OCI-LY1 (cell line): ENCODE data around the gene KRT6B.

ENCODE experiments used
- H2AFZ ChIP-seq: fragments of 200-600 bp; sonication (generic), shearing (Covaris generic); 2 replicates; pipeline ENCODE4 v1.6.0; 2014; ENCODE audit warnings: antibody characterized with exemption, mild to moderate bottlenecking, low read length
- H3F3A ChIP-seq: fragments of 200-600 bp; sonication (generic), shearing (Covaris generic); 2 replicates; pipeline ENCODE4 v1.6.0; 2014; ENCODE audit warnings: mild to moderate bottlenecking, antibody characterized with exemption, low read length, moderate library complexity; ENCODE audit not compliant: insufficient read depth
- H3K27ac ChIP-seq: fragments of 200-600 bp; sonication (generic); 2 replicates; pipeline ENCODE4 v1.5.1; 2014; ENCODE audit warnings: low read length, mixed run types, mild to moderate bottlenecking, low read depth; ENCODE audit not compliant: poor library complexity, severe bottlenecking
- H3K27me3 ChIP-seq: fragments of 200-600 bp; sonication (generic); 2 replicates; pipeline ENCODE4 v1.6.0; 2014; ENCODE audit warnings: antibody characterized with exemption, mild to moderate bottlenecking, low read length, moderate library complexity; ENCODE audit not compliant: insufficient read depth
- H3K36me3 ChIP-seq: fragments of 200-600 bp; sonication (generic); 2 replicates; pipeline ENCODE4 v1.6.1; 2014; ENCODE audit warnings: mild to moderate bottlenecking, antibody characterized with exemption, low read length, moderate library complexity, mixed read lengths; ENCODE audit not compliant: insufficient read depth
- H3K4me1 ChIP-seq: fragments of 200-600 bp; sonication (generic); 2 replicates; pipeline ENCODE4 v1.5.1; 2014; ENCODE audit warnings: mild to moderate bottlenecking, low read length, moderate library complexity; ENCODE audit not compliant: insufficient read depth, severe bottlenecking
- H3K4me2 ChIP-seq: fragments of 200-600 bp; sonication (generic), shearing (Covaris generic); 2 replicates; pipeline ENCODE4 v1.6.1; 2014; ENCODE audit warnings: low read length
- H3K4me3 ChIP-seq: fragments of 200-600 bp; sonication (generic); 2 replicates; pipeline ENCODE4 v1.5.1; 2014; ENCODE audit warnings: low read length, low read depth, mild to moderate bottlenecking, mixed read lengths; ENCODE audit not compliant: poor library complexity, severe bottlenecking
- H3K79me2 ChIP-seq: fragments of 200-600 bp; shearing (Covaris generic); 2 replicates; pipeline ENCODE4 v1.6.1; 2016; ENCODE audit warnings: mixed run types, low read length, mixed read lengths; ENCODE audit not compliant: insufficient read depth
- H3K9ac ChIP-seq: fragments of 200-600 bp; sonication (generic), shearing (Covaris generic); 2 replicates; pipeline ENCODE4 v1.6.1; 2014; ENCODE audit warnings: mild to moderate bottlenecking, low read length, mixed read lengths
- H3K9me2 ChIP-seq: fragments of 200-600 bp; sonication (generic), shearing (Covaris generic); 2 replicates; pipeline ENCODE4 v1.6.1; 2014; ENCODE audit warnings: low read depth, mild to moderate bottlenecking, low read length, mixed read lengths
- H3K9me3 ChIP-seq: fragments of 200-600 bp; shearing (Covaris generic); 2 replicates; pipeline ENCODE4 v1.6.1; 2014; ENCODE audit warnings: low read length, mixed read lengths
- H4K20me1 ChIP-seq: fragments of 200-600 bp; sonication (generic), shearing (Covaris generic); 2 replicates; pipeline ENCODE4 v1.6.0; 2016; ENCODE audit warnings: mild to moderate bottlenecking, low read length; ENCODE audit not compliant: insufficient read depth
- CTCF ChIP-seq: fragments of 200-600 bp; sonication (generic), shearing (Covaris generic); IDR thresholded peaks from 2 replicates; pipeline ENCODE4 v1.5.1; 2017; ENCODE audit warnings: mild to moderate bottlenecking, antibody characterized with exemption, low read length, moderate library complexity, mixed read lengths
- EZH2 ChIP-seq: fragments of 200-600 bp; sonication (generic), shearing (Covaris generic); IDR thresholded peaks from 2 replicates; pipeline ENCODE4 v1.8.0; 2017; ENCODE audit warnings: borderline replicate concordance, mixed run types, mild to moderate bottlenecking, antibody characterized with exemption, low read length, moderate library complexity, mixed read lengths

The KRT6B gene

GRCh38 chr12:52416795-52417194 is 35.2 kb downstream of the KRT6B start:
- Histone ChIP-seq H3K4me3 (no peak overlapping the region), H3F3A (no peaks in the 10 kb centered on the region), H3K4me2 (no peak overlapping the region), H3K27me3 (no peaks in the 10 kb centered on the region; the same call in none of the 2 replicates), H3K9ac (no peak overlapping the region), H3K9me2 (no peaks in the 10 kb centered on the region), H3K79me2 (no peaks in the 10 kb centered on the region), H2AFZ (no peak overlapping the region), H4K20me1 (no peaks in the 10 kb centered on the region), H3K4me1 (no peaks in the 10 kb centered on the region), H3K36me3 (no peaks in the 10 kb centered on the region), H3K9me3 (no peaks in the 10 kb centered on the region), H3K27ac (no peak overlapping the region)
- TF ChIP-seq EZH2 (no peak), CTCF (no peak)

- no peak overlapping the region for H2AFZ ChIP-seq
- no peak overlapping the region for H3K4me3 ChIP-seq
- H3K9ac ChIP-seq, result no peak overlapping the region
- TF ChIP-seq CTCF, result no peak
- TF ChIP-seq EZH2, result no peak
- H4K20me1 ChIP-seq, result no peaks in the 10 kb centered on the region
- no peaks in the 10 kb centered on the region for H3K4me1 ChIP-seq
- H3K4me2 ChIP-seq, result no peak overlapping the region
- H3F3A ChIP-seq, result no peaks in the 10 kb centered on the region
- no peak overlapping the region for H3K27ac ChIP-seq
- no peaks in the 10 kb centered on the region for H3K79me2 ChIP-seq
- H3K9me2 ChIP-seq, result no peaks in the 10 kb centered on the region
- no peaks in the 10 kb centered on the region for H3K36me3 ChIP-seq
- H3K27me3 ChIP-seq, result no peaks in the 10 kb centered on the region; the same call in none of the 2 replicates
- H3K9me3 ChIP-seq, result no peaks in the 10 kb centered on the region
These were observed 35.8 kb downstream of the KRT6B start for GRCh38 chr12:52415870-52416750.

- no peak overlapping the region for H3K27ac ChIP-seq
- no peaks in the 10 kb centered on the region for H3K9me3 ChIP-seq
- H3K9me2 ChIP-seq, result no peaks in the 10 kb centered on the region
- no peak overlapping the region for H3K9ac ChIP-seq
- H3K79me2 ChIP-seq, result no peaks in the 10 kb centered on the region
- H2AFZ ChIP-seq, result no peak overlapping the region
- no peaks in the 10 kb centered on the region for H3K4me1 ChIP-seq
- no peaks in the 10 kb centered on the region for H3F3A ChIP-seq
- H4K20me1 ChIP-seq, result no peaks in the 10 kb centered on the region
- no peak for TF ChIP-seq CTCF
- no peak for TF ChIP-seq EZH2
- H3K36me3 ChIP-seq, result no peaks in the 10 kb centered on the region
- no peaks in the 10 kb centered on the region; the same call in 1 of the 2 replicates for H3K27me3 ChIP-seq
- H3K4me3 ChIP-seq, result no peak overlapping the region
- no peak overlapping the region for H3K4me2 ChIP-seq
These were observed 37.0 kb downstream of the KRT6B start for GRCh38 chr12:52414936-52415335.
